Right ventricle myocardium superior (tissue), 1 donor: ENCODE data around the gene DEFB131B. TPM values are rescaled to one million over a fixed set of nuclear protein-coding genes. Genes with fewer than 3 reads are reported as not detected.

Source experiments
- total RNA-seq: library from RNA; stranded (reverse); fragmentation: NEBNext Ultra II Directional; extraction: Animal tissue kit (Norgen Biotek cat#: 25700); gene quantifications from one replicate; pipeline ENCODE4 v1.2.1, GENCODE V29; 2021
- donor health status: DM: no; HTN: yes; CAD: no; lungs with severe emphysema.

DEFB131B gene
- total RNA-seq, 1 donor from 2014 or later = not detected

Other genes starting within 250 kb of the DEFB131B start
- not detected for gene DEFB108B, start 45.3 kb upstream of the DEFB131B start, total RNA-seq
- 2.7 TPM for gene XNDC1N, start 50.1 kb downstream of the DEFB131B start, total RNA-seq
- gene RNF121, start 50.6 kb downstream of the DEFB131B start, total RNA-seq = 18.4 TPM
- 3.7 TPM for gene IL18BP, start 120.5 kb downstream of the DEFB131B start, total RNA-seq
- gene NUMA1, start 202.1 kb downstream of the DEFB131B start, total RNA-seq = 75.0 TPM
- gene LRRC51, start 202.4 kb downstream of the DEFB131B start, total RNA-seq = 6.4 TPM
- 72.8 TPM for gene LAMTOR1, start 224.8 kb downstream of the DEFB131B start, total RNA-seq
- not detected for gene TOMT, start 227.5 kb downstream of the DEFB131B start, total RNA-seq
- gene ANAPC15, start 234.2 kb downstream of the DEFB131B start, total RNA-seq = 43.5 TPM